ENCODE results near the gene DARS2.
"Not testable (repeated sequence)": the region's sequence is repeated elsewhere in the genome, so short reads cannot be mapped to it uniquely, and the experiment has no call there.

DARS2 gene

GRCh38 chr1:173824315-173825081 lies at the start of gene DARS2, which contains the start of gene CENPL:
TSS of gene DARS2 (plus strand) at chr1:173824673. CDS start at chr1:173825230, 557 bp downstream.
TSS of gene CENPL (minus strand) at chr1:173824883. CDS start at chr1:173811299, 13,584 bp downstream.
- H3K9me3 ChIP-seq (ENCODE audit: control insufficient read depth in 1 of 2, low read length in 2 of 2): no peaks in the 10 kb centered on the region

GRCh38 chr1:173775578-173776226 lies 48.8 kb upstream of the DARS2 start:
- Histone ChIP-seq H3K27me3 (ENCODE audit: low read depth, low read length) (no peaks in the 10 kb centered on the region), H3K4me3 (ENCODE audit: low read depth in 1 of 2, low read length in 2 of 2) (no peak overlapping the region), H3K36me3 (ENCODE audit: control insufficient read depth in 1 of 2, insufficient read depth in 2 of 2, low read length in 2 of 2) (peaks cover 20 to 40% of the 10 kb centered on the region in 2 donors), H3K27ac (ENCODE audit: low read length) (no peak overlapping the region), H3K9me3 (ENCODE audit: control insufficient read depth in 1 of 2, low read length in 2 of 2) (no peaks in the 10 kb centered on the region), H3K4me1 (ENCODE audit: control insufficient read depth in 1 of 2, insufficient read depth in 2 of 2, low read length in 2 of 2) (no peaks in the 10 kb centered on the region)

More at GRCh38 chr1:173824315-173825081, at the start of gene DARS2, which contains the start of gene CENPL:
- H3K4me3 ChIP-seq (ENCODE audit: low read depth in 1 of 2, low read length in 2 of 2): peak within 1 kb of the TSS; percentile 84 to 96
- no peaks in the 10 kb centered on the region for H3K27me3 ChIP-seq (ENCODE audit: low read depth, low read length)
- H3K4me1 ChIP-seq (ENCODE audit: control insufficient read depth in 1 of 2, insufficient read depth in 2 of 2, low read length in 2 of 2): peaks cover 9 to 11% of the 10 kb centered on the region in 2 donors
- peak within 1 kb of the TSS; percentile 90 for H3K27ac ChIP-seq (ENCODE audit: low read length)
- peaks cover 0 to 9% of the 10 kb centered on the region in 2 donors for H3K36me3 ChIP-seq (ENCODE audit: control insufficient read depth in 1 of 2, insufficient read depth in 2 of 2, low read length in 2 of 2)

GRCh38 chr1:173779936-173780335 lies 44.5 kb upstream of the DARS2 start:
- H3K27ac ChIP-seq (ENCODE audit: low read length): no peak overlapping the region
- peaks cover 45 to 69% of the 10 kb centered on the region in 2 donors for H3K36me3 ChIP-seq (ENCODE audit: control insufficient read depth in 1 of 2, insufficient read depth in 2 of 2, low read length in 2 of 2)
- no peak overlapping the region for H3K4me3 ChIP-seq (ENCODE audit: low read depth in 1 of 2, low read length in 2 of 2)
- no peaks in the 10 kb centered on the region for H3K27me3 ChIP-seq (ENCODE audit: low read depth, low read length)
- no peaks in the 10 kb centered on the region for H3K4me1 ChIP-seq (ENCODE audit: control insufficient read depth in 1 of 2, insufficient read depth in 2 of 2, low read length in 2 of 2)
- no peaks in the 10 kb centered on the region for H3K9me3 ChIP-seq (ENCODE audit: control insufficient read depth in 1 of 2, low read length in 2 of 2)

GRCh38 chr1:173784997-173785396 lies 39.5 kb upstream of the DARS2 start:
- Histone ChIP-seq H3K4me1 (ENCODE audit: control insufficient read depth in 1 of 2, insufficient read depth in 2 of 2, low read length in 2 of 2) (no peaks in the 10 kb centered on the region), H3K9me3 (ENCODE audit: control insufficient read depth in 1 of 2, low read length in 2 of 2) (no peaks in the 10 kb centered on the region), H3K36me3 (ENCODE audit: control insufficient read depth in 1 of 2, insufficient read depth in 2 of 2, low read length in 2 of 2) (peaks cover 46 to 49% of the 10 kb centered on the region in 2 donors), H3K27ac (ENCODE audit: low read length) (no peak overlapping the region), H3K4me3 (ENCODE audit: low read depth in 1 of 2, low read length in 2 of 2) (no peak overlapping the region), H3K27me3 (ENCODE audit: low read depth, low read length) (no peaks in the 10 kb centered on the region)

- Histone ChIP-seq H3K9me3 (ENCODE audit: control insufficient read depth in 1 of 2, low read length in 2 of 2) (no peaks in the 10 kb centered on the region), H3K36me3 (ENCODE audit: control insufficient read depth in 1 of 2, insufficient read depth in 2 of 2, low read length in 2 of 2) (peaks cover 11 to 15% of the 10 kb centered on the region in 2 donors), H3K27ac (ENCODE audit: low read length) (no peak overlapping the region), H3K4me3 (ENCODE audit: low read depth in 1 of 2, low read length in 2 of 2) (no peak overlapping the region), H3K4me1 (ENCODE audit: control insufficient read depth in 1 of 2, insufficient read depth in 2 of 2, low read length in 2 of 2) (no peaks in the 10 kb centered on the region), H3K27me3 (ENCODE audit: low read depth, low read length) (no peaks in the 10 kb centered on the region)
Observed at GRCh38 chr1:173789841-173790240, 34.6 kb upstream of the DARS2 start.

GRCh38 chr1:173798078-173798477 lies 26.4 kb upstream of the DARS2 start:
- Histone ChIP-seq H3K4me3 (ENCODE audit: low read depth in 1 of 2, low read length in 2 of 2) (no peak overlapping the region), H3K4me1 (ENCODE audit: control insufficient read depth in 1 of 2, insufficient read depth in 2 of 2, low read length in 2 of 2) (no peaks in the 10 kb centered on the region), H3K27ac (ENCODE audit: low read length) (no peak overlapping the region), H3K27me3 (ENCODE audit: low read depth, low read length) (no peaks in the 10 kb centered on the region), H3K36me3 (ENCODE audit: control insufficient read depth in 1 of 2, insufficient read depth in 2 of 2, low read length in 2 of 2) (peaks cover 4 to 5% of the 10 kb centered on the region in 2 donors), H3K9me3 (ENCODE audit: control insufficient read depth in 1 of 2, low read length in 2 of 2) (no peaks in the 10 kb centered on the region)

GRCh38 chr1:173799995-173800394 lies 24.5 kb upstream of the DARS2 start:
- H3K4me3 ChIP-seq (ENCODE audit: low read depth in 1 of 2, low read length in 2 of 2); H3K27me3 ChIP-seq (ENCODE audit: low read depth, low read length); H3K36me3 ChIP-seq (ENCODE audit: control insufficient read depth in 1 of 2, insufficient read depth in 2 of 2, low read length in 2 of 2); H3K9me3 ChIP-seq (ENCODE audit: control insufficient read depth in 1 of 2, low read length in 2 of 2); H3K4me1 ChIP-seq (ENCODE audit: control insufficient read depth in 1 of 2, insufficient read depth in 2 of 2, low read length in 2 of 2); H3K27ac ChIP-seq (ENCODE audit: low read length): not testable (repeated sequence)

- peaks cover 4 to 19% of the 10 kb centered on the region in 2 donors for H3K36me3 ChIP-seq (ENCODE audit: control insufficient read depth in 1 of 2, insufficient read depth in 2 of 2, low read length in 2 of 2)
- no peak overlapping the region for H3K4me3 ChIP-seq (ENCODE audit: low read depth in 1 of 2, low read length in 2 of 2)
- H3K4me1 ChIP-seq (ENCODE audit: control insufficient read depth in 1 of 2, insufficient read depth in 2 of 2, low read length in 2 of 2): no peaks in the 10 kb centered on the region
- no peaks in the 10 kb centered on the region for H3K27me3 ChIP-seq (ENCODE audit: low read depth, low read length)
- no peaks in the 10 kb centered on the region for H3K9me3 ChIP-seq (ENCODE audit: control insufficient read depth in 1 of 2, low read length in 2 of 2)
- H3K27ac ChIP-seq (ENCODE audit: low read length): no peak overlapping the region
Observed at GRCh38 chr1:173802961-173803360, 21.5 kb upstream of the DARS2 start.

GRCh38 chr1:173813654-173814053 lies 10.8 kb upstream of the DARS2 start:
- not testable (repeated sequence) for H3K27me3 ChIP-seq (ENCODE audit: low read depth, low read length); H3K36me3 ChIP-seq (ENCODE audit: control insufficient read depth in 1 of 2, insufficient read depth in 2 of 2, low read length in 2 of 2); H3K27ac ChIP-seq (ENCODE audit: low read length); H3K4me3 ChIP-seq (ENCODE audit: low read depth in 1 of 2, low read length in 2 of 2); H3K9me3 ChIP-seq (ENCODE audit: control insufficient read depth in 1 of 2, low read length in 2 of 2); H3K4me1 ChIP-seq (ENCODE audit: control insufficient read depth in 1 of 2, insufficient read depth in 2 of 2, low read length in 2 of 2)

GRCh38 chr1:173818459-173818858 lies 6.0 kb upstream of the DARS2 start:
- Histone ChIP-seq H3K4me1 (ENCODE audit: control insufficient read depth in 1 of 2, insufficient read depth in 2 of 2, low read length in 2 of 2) (peaks cover 5 to 6% of the 10 kb centered on the region in 2 donors), H3K27me3 (ENCODE audit: low read depth, low read length) (no peaks in the 10 kb centered on the region), H3K4me3 (ENCODE audit: low read depth in 1 of 2, low read length in 2 of 2) (no peak overlapping the region), H3K9me3 (ENCODE audit: control insufficient read depth in 1 of 2, low read length in 2 of 2) (no peaks in the 10 kb centered on the region), H3K27ac (ENCODE audit: low read length) (no peak overlapping the region), H3K36me3 (ENCODE audit: control insufficient read depth in 1 of 2, insufficient read depth in 2 of 2, low read length in 2 of 2) (no peaks in the 10 kb centered on the region)

- Histone ChIP-seq H3K4me3 (ENCODE audit: low read depth in 1 of 2, low read length in 2 of 2) (no peak overlapping the region), H3K36me3 (ENCODE audit: control insufficient read depth in 1 of 2, insufficient read depth in 2 of 2, low read length in 2 of 2) (peaks cover 0 to 9% of the 10 kb centered on the region in 2 donors), H3K27ac (ENCODE audit: low read length) (no peak overlapping the region), H3K27me3 (ENCODE audit: low read depth, low read length) (no peaks in the 10 kb centered on the region), H3K4me1 (ENCODE audit: control insufficient read depth in 1 of 2, insufficient read depth in 2 of 2, low read length in 2 of 2) (peaks cover 9 to 11% of the 10 kb centered on the region in 2 donors), H3K9me3 (ENCODE audit: control insufficient read depth in 1 of 2, low read length in 2 of 2) (no peaks in the 10 kb centered on the region)
Observed at GRCh38 chr1:173821680-173822079, 2.8 kb upstream of the DARS2 start.
